GM21825 (cell line): ENCODE data around the gene LENEP.
A peak's percentile ranks its signal among the peaks of the same experiment; 100 is the strongest.

Source experiments
- ATAC-seq: cut with Tn5 transposase; IDR thresholded peaks from one replicate; pipeline ENCODE4 v1.9.1; 2021; ENCODE audit warnings: mild to moderate bottlenecking, moderate library complexity; ENCODE audit not compliant: unreplicated experiment

LENEP gene

GRCh38 chr1:154998201-154998780 lies 4.9 kb downstream of the LENEP start:
- ATAC-seq = no peak

- ATAC-seq = no peak
These were observed 5.6 kb downstream of the LENEP start for GRCh38 chr1:154998818-154999570.

GRCh38 chr1:154999571-155000410 lies 6.4 kb downstream of the LENEP start:
- no peak for ATAC-seq

DNA sequence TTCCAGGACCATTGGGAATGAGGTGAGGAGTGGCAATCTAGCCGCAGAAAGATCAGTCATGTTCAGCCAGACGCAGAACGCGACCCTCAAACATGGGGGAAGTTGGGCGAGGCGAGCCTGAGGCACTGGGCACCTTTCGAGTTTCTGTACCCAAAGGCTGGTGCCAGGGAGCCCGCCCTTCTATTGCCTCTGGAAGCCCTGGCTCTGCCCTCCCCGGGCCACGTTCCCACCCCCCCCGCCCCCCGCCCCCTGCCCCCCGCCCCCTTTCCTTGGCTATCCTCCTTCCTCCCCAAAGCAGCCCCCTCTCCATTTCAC lies 7.0 kb downstream of the LENEP start:
- no peak for ATAC-seq

DNA sequence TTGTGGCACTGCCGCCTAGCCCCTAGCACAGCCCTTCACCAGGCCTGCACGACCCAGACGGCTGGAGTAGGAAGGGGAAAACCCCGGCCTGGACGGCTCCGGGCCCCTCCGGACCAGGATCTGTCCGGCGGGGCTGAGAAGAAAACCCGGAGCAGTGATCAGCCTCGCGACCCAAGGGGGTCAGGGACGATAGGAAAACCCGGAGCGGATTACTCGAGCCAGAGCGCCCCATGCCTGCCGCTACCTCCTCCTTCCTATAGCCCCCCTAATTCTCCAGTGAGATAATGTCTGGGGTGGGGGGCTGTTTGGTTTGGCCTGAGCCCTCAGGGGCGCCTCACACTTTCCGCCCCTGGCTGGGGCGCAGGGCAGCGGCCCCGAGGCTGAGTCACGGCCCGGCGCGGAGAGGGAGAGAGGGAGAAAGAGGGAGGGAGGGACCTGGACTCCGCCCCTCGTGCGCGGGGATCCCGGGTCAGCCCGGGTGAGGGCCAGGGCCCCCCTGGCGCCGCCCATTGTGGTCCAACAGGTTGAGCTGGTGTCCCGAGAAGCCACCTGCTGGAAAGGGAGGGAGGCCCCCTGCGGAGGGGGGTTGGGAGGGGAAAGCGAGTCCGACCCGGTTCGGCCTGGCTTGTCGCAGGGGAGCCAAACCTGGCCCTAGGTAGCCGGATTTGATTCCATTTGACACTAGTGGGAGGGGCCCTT lies 7.5 kb downstream of the LENEP start:
- ATAC-seq = peak; percentile 35

DNA sequence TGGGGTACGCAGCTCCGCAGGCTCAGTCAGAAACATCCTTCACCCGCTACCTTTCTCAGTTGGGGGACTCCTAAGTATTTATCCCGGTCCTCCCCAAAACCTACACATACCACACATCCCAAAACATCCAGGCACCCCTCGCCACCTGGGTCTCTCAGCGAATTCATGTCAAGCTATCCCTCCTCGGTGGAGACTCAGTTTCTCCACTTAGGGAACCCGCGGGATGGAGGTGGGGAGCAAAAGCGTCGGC lies 8.0 kb downstream of the LENEP start:
- ATAC-seq = no peak

- peak; percentile 46 for ATAC-seq
These were observed 8.5 kb downstream of the LENEP start for GRCh38 chr1:155001675-155002463.

DNA sequence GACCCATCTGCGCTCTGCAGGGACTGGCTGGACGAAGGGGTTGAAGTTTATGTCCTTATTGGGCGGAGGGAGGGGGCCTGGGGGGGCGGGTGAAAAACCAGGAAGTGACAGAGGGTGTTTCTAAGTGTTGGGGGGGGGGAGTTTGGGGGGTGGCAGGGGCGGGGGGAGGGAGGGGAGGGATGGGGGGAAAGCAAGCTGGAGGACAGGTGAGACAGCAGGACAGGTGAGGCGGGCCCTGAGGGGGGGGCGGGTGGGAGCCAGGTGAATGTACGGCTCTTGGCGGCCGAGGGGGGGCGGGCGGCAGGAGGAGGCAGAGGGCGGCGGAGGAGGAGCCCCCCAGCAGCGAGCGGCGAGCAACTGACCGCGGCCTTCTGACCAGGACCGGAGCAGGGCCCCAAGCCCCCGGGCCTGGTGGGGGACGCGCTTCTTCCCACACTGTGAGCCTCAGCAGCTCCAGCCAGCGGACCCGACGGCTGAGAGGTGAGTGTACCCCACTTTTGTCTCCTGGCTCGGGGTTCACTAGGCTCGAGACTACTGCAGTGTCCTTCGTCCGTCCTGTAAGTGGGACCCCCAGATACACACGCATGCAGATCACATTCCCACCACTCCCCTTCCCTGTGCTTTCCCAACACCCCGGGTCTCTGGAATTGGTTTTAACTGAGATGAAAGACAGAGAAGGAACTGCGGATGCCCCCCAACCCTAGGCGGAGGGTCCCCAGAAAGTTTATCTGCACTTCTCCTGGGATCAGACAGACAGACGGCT lies 9.3 kb downstream of the LENEP start, which contains the start of gene ZBTB7B:
ZBTB7B (plus strand) TSS at position 339 of the 763 bp plus-strand sequence. CDS start 11,859 bp downstream, outside the sequence.
- ATAC-seq = no peak

GRCh38 chr1:155003227-155003765 lies 9.9 kb downstream of the LENEP start:
- no peak for ATAC-seq

DNA sequence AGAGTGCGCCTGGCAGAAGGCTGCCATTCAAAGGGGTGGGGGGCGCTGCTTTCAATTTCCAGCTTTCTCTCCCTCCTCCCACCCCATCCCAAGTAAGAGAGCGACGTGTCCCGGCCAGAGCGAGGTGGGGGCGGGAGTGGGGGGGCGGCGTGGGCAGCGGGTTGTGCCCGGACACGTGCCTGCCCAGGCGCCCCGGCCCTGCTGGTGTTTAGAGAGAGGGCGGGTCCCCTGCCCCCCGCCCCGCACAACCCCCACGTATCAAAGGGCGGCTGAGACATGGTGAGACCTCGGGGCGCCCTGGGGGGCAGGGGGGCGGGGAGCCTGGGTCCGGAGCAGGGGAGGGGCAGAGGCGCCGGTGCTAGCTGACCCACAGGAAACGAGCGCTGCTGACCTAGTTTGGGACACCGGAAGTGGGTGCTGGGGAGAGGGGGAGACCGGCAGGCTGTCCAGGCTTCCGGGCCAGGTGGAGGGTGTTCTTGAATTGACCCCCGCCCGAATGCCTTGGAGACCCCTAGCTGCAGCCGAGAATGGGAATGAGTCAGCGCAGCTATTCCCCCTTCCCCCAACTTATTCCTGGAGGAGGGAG lies 10.5 kb downstream of the LENEP start:
- no peak for ATAC-seq

GRCh38 chr1:155004352-155005075 lies 11.1 kb downstream of the LENEP start:
- no peak for ATAC-seq

- no peak for ATAC-seq
These were observed 12.0 kb downstream of the LENEP start for GRCh38 chr1:155005076-155006011.

GRCh38 chr1:155006601-155007101 lies 13.3 kb downstream of the LENEP start:
- ATAC-seq = no peak

- ATAC-seq = no peak
These were observed 14.0 kb downstream of the LENEP start for GRCh38 chr1:155007251-155007828.

- ATAC-seq = no peak
These were observed 14.9 kb downstream of the LENEP start for GRCh38 chr1:155008015-155008941.

DNA sequence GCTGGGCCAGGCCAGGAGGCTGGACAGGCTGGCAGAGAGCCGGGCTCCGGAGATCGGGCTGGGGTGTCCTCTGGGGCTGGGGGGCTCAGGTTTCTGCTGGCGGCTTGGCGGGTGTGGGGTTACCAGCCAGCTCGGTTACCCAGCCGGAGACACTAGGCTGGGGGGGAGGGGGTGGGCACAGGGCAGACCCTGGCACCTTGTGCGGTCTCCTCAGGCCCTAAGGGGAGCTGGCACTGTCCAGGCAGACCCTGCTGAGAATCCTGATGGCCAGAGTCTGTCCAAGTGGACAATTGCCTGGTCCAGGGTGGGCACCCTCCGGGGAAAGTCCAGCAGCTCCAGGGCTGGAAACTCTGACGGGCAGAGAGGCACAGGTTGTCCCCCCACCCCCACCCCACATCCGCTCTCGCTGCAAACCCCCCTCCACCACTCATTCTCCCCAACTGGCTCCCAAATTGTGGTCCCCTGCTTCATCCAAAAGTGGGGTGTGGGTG lies 15.9 kb downstream of the LENEP start:
- ATAC-seq = no peak
